KOPT-K1 (cell line): ENCODE results near the gene PDE4B.
"Not testable (repeated sequence)": the region's sequence is repeated elsewhere in the genome, so short reads cannot be mapped to it uniquely, and the experiment has no call there.

Experiments
- H3K27ac ChIP-seq: fragments of 200-600 bp; sonication (generic); 2 replicates; pipeline ENCODE4 v1.5.1; 2016; ENCODE audit warnings: antibody characterized with exemption, mild to moderate bottlenecking, low read depth, low read length; ENCODE audit not compliant: poor library complexity, severe bottlenecking
- H3K36me3 ChIP-seq: fragments of 200-600 bp; sonication (generic); 2 replicates; pipeline ENCODE4 v1.5.1; 2017; ENCODE audit warnings: antibody characterized with exemption, mild to moderate bottlenecking, low read length, moderate library complexity; ENCODE audit not compliant: insufficient read depth
- H3K9me3 ChIP-seq: fragments of 200-600 bp; sonication (generic); 2 replicates; pipeline ENCODE4 v1.5.1; 2017; ENCODE audit warnings: antibody characterized with exemption, low read length, mild to moderate bottlenecking; ENCODE audit not compliant: insufficient read depth, poor library complexity, severe bottlenecking

Gene PDE4B

GRCh38 chr1:65830306-65830705, 37.6 kb downstream of the PDE4B start:
- no peak overlapping the region for H3K27ac ChIP-seq
- no peaks in the 10 kb centered on the region for H3K9me3 ChIP-seq
- no peaks in the 10 kb centered on the region for H3K36me3 ChIP-seq

GRCh38 chr1:65832296-65832695, 39.6 kb downstream of the PDE4B start:
- no peaks in the 10 kb centered on the region for H3K36me3 ChIP-seq
- H3K27ac ChIP-seq: no peak overlapping the region
- H3K9me3 ChIP-seq: no peaks in the 10 kb centered on the region

- Histone ChIP-seq H3K27ac (no peak overlapping the region), H3K36me3 (no peaks in the 10 kb centered on the region), H3K9me3 (no peaks in the 10 kb centered on the region)
Observed at GRCh38 chr1:65836686-65837085, 44.0 kb downstream of the PDE4B start.

- Histone ChIP-seq H3K27ac (no peak overlapping the region), H3K36me3 (no peaks in the 10 kb centered on the region), H3K9me3 (no peaks in the 10 kb centered on the region)
Observed at GRCh38 chr1:65840683-65841082, 48.0 kb downstream of the PDE4B start.

- H3K27ac ChIP-seq: no peak overlapping the region
Observed at GRCh38 chr1:65844296-65844695, 51.6 kb downstream of the PDE4B start.

GRCh38 chr1:65844821-65845534, 52.3 kb downstream of the PDE4B start:
- Histone ChIP-seq H3K27ac (no peak overlapping the region), H3K9me3 (no peaks in the 10 kb centered on the region), H3K36me3 (no peaks in the 10 kb centered on the region)

More at GRCh38 chr1:65844296-65844695, 51.6 kb downstream of the PDE4B start:
- Histone ChIP-seq H3K36me3 (no peaks in the 10 kb centered on the region), H3K9me3 (no peaks in the 10 kb centered on the region)

- no peaks in the 10 kb centered on the region for H3K9me3 ChIP-seq
- no peaks in the 10 kb centered on the region for H3K36me3 ChIP-seq
- no peak overlapping the region for H3K27ac ChIP-seq
Observed at GRCh38 chr1:65845535-65846060, 52.9 kb downstream of the PDE4B start.

GRCh38 chr1:65846866-65847265, 54.2 kb downstream of the PDE4B start:
- Histone ChIP-seq H3K36me3 (no peaks in the 10 kb centered on the region), H3K27ac (no peak overlapping the region), H3K9me3 (no peaks in the 10 kb centered on the region)

GRCh38 chr1:65850281-65850680, 57.6 kb downstream of the PDE4B start:
- Histone ChIP-seq H3K27ac (no peak overlapping the region), H3K36me3 (no peaks in the 10 kb centered on the region), H3K9me3 (no peaks in the 10 kb centered on the region)

- H3K27ac ChIP-seq, H3K9me3 ChIP-seq: not testable (repeated sequence)
Observed at GRCh38 chr1:65856591-65856990, 63.9 kb downstream of the PDE4B start.

GRCh38 chr1:65866439-65866838, 73.7 kb downstream of the PDE4B start:
- H3K27ac ChIP-seq: no peak overlapping the region
- H3K36me3 ChIP-seq: no peaks in the 10 kb centered on the region
- no peaks in the 10 kb centered on the region for H3K9me3 ChIP-seq

More at GRCh38 chr1:65856591-65856990, 63.9 kb downstream of the PDE4B start:
- H3K36me3 ChIP-seq: not testable (repeated sequence)

- no peaks in the 10 kb centered on the region for H3K9me3 ChIP-seq
- H3K36me3 ChIP-seq: no peaks in the 10 kb centered on the region
- H3K27ac ChIP-seq: no peak overlapping the region
Observed at GRCh38 chr1:65872301-65872700, 79.6 kb downstream of the PDE4B start.

- H3K27ac ChIP-seq, H3K36me3 ChIP-seq, H3K9me3 ChIP-seq: not testable (repeated sequence)
Observed at GRCh38 chr1:65878342-65878741, 85.6 kb downstream of the PDE4B start.

- Histone ChIP-seq H3K9me3 (no peaks in the 10 kb centered on the region), H3K27ac (no peak overlapping the region), H3K36me3 (no peaks in the 10 kb centered on the region)
Observed at GRCh38 chr1:65880611-65881010, 87.9 kb downstream of the PDE4B start.

- H3K36me3 ChIP-seq: no peaks in the 10 kb centered on the region
- H3K27ac ChIP-seq: no peak overlapping the region
- H3K9me3 ChIP-seq: no peaks in the 10 kb centered on the region
Observed at GRCh38 chr1:65881067-65881594, 88.4 kb downstream of the PDE4B start.

- H3K9me3 ChIP-seq: no peaks in the 10 kb centered on the region
- no peak overlapping the region for H3K27ac ChIP-seq
- H3K36me3 ChIP-seq: no peaks in the 10 kb centered on the region
Observed at GRCh38 chr1:65882076-65882475, 89.4 kb downstream of the PDE4B start.
